ENCODE measurements around the gene TRAM2.

Gene TRAM2

DNA sequence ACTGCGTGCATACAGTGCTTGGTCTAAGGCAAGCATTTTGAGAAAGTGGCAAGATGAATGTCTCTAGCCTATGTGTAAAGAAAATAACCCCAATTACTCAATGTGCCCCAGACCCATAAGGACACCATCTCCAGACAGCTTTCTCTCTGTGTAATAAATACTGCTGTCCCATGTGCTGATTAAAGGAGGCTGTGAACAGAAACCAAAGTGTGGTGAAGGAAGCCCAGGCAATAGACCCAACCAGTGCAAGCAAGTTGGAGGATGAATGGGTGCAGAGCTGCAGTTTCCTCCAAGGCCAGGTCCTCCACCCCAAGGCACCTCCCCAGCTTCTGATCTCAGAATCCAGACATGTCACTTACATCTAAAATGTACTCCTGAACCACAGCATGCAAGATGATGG is 60.6 kb downstream of the TRAM2 start:
- Histone ChIP-seq H3K27ac (no peak overlapping the region), H3K4me3 (ENCODE audit: low read depth in 1 of 2, low read length in 1 of 2) (no peak overlapping the region), H3K36me3 (peaks cover 50% of the 10 kb centered on the region), H3K9me3 (no peaks in the 10 kb centered on the region), H3K27me3 (no peaks in the 10 kb centered on the region), H3K4me1 (ENCODE audit: control insufficient read depth in 1 of 2, insufficient read depth in 1 of 2, low read depth in 1 of 2, low read length in 1 of 2) (no peaks in the 10 kb centered on the region)
- TF ChIP-seq, protein P1, sequence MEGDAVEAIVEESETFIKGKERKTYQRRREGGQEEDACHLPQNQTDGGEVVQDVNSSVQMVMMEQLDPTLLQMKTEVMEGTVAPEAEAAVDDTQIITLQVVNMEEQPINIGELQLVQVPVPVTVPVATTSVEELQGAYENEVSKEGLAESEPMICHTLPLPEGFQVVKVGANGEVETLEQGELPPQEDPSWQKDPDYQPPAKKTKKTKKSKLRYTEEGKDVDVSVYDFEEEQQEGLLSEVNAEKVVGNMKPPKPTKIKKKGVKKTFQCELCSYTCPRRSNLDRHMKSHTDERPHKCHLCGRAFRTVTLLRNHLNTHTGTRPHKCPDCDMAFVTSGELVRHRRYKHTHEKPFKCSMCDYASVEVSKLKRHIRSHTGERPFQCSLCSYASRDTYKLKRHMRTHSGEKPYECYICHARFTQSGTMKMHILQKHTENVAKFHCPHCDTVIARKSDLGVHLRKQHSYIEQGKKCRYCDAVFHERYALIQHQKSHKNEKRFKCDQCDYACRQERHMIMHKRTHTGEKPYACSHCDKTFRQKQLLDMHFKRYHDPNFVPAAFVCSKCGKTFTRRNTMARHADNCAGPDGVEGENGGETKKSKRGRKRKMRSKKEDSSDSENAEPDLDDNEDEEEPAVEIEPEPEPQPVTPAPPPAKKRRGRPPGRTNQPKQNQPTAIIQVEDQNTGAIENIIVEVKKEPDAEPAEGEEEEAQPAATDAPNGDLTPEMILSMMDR (IDR thresholded peaks at IDR 0.05), result no peak

DNA sequence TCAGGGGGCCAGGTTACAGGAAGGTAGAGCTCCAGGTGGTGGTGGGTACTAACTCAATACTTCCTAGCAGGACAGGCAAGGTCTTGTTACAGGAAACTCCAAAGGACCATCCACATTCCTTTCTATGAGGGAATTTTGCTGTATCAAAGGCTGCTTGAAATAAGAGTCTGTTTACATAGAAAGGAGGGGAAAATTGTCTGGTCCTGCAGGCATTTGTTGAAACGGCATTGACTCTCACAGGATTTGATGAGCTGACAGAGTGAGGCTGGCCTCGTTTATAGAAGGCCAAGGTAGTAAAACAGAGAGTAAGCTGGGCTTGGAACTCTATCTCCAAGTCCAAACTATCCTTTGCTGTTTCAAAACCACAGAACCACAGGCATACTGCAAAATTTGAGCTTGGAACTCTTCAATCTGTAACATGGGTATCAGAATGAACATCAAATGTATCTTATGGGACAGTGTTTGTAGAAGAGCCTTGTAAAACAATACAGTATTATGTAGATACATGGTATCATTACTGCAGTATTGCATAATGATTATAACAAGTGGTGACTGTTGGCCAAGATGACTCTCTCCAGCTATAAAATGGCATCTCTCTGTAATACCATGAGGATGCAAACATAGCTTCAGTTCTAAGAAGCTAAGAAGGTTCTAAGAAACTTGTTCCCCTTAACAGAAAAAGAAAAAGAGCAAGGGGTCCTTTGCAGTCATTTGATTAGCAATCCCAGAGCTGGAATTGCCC is 61.5 kb downstream of the TRAM2 start:
- TF ChIP-seq, protein P1 (IDR thresholded peaks at IDR 0.05), result no peak
- Histone ChIP-seq H3K9me3 (no peaks in the 10 kb centered on the region), H3K4me3 (ENCODE audit: low read depth in 1 of 2, low read length in 1 of 2) (no peak overlapping the region), H3K4me1 (ENCODE audit: control insufficient read depth in 1 of 2, insufficient read depth in 1 of 2, low read depth in 1 of 2, low read length in 1 of 2) (no peaks in the 10 kb centered on the region), H3K27me3 (no peaks in the 10 kb centered on the region), H3K36me3 (peaks cover 57% of the 10 kb centered on the region), H3K27ac (no peak overlapping the region)

DNA sequence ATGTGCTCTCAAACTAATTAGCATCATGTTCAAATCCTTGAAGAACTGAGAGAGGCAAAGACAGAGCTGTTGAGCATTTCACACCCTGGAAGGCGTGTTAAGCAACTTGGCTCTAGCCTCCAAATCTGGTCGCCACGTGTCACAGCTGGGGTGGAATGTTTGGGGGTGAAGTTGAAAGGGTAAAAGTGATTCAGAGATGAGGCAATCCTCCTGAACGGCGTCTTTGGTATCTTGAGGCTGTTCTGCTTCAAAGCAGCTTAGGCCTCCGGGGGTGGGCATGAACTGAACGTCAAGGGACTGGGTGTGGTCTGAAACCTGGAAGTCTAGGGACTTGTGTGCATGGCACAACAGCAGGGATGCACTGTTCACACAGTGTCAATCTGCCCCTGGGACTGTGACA is 62.3 kb downstream of the TRAM2 start:
- no peaks in the 10 kb centered on the region for H3K27me3 ChIP-seq
- no peak overlapping the region for H3K4me3 ChIP-seq (ENCODE audit: low read depth in 1 of 2, low read length in 1 of 2)
- H3K27ac ChIP-seq, result no peak overlapping the region
- no peaks in the 10 kb centered on the region for H3K9me3 ChIP-seq
- no peaks in the 10 kb centered on the region for H3K4me1 ChIP-seq (ENCODE audit: control insufficient read depth in 1 of 2, insufficient read depth in 1 of 2, low read depth in 1 of 2, low read length in 1 of 2)
- peaks cover 61% of the 10 kb centered on the region for H3K36me3 ChIP-seq
- TF ChIP-seq, protein P1 (IDR thresholded peaks at IDR 0.05), result no peak

DNA sequence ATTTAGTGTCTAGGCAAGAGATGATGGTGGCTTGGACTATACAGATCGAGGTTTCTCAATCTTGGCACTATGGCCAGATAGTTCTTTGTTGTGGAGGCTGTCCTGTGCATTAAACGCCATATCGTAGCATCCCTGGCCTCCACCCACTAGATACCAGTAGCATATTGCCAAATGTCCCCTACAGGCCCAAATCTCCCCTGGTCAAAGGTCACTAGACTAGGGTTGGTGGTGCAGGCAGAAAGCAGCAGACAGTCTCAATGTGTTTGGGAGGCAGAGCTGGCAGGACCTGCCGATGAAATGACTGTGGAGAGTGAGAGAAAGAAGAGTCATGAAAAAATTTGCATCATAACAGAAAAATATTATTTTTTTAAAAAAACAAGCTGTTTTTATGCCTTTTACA is 63.0 kb downstream of the TRAM2 start:
- peaks cover 67% of the 10 kb centered on the region for H3K36me3 ChIP-seq

DNA sequence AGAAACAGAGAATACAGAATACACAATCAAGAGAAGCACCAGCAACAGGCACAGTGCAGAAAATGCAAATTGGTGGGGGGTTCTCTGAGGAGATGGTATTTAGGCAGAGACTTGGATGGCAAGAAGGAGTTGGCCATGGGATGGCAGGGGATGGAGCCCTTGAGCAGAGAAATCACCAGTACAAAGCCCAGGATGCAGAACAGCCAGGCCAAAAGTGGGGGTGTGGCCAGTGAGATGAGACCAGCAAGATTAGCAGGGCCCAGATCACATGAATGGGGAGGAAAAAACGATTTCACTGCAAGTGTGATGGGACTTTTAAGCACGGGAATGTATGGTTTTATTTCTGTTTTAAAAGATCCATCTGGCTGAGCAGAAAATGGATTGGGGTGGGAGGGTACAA is 63.4 kb downstream of the TRAM2 start:
- TF ChIP-seq, protein P1 (IDR thresholded peaks at IDR 0.05), result no peak
- Histone ChIP-seq H3K4me3 (ENCODE audit: low read depth in 1 of 2, low read length in 1 of 2) (no peak overlapping the region), H3K9me3 (no peaks in the 10 kb centered on the region), H3K27ac (no peak overlapping the region), H3K27me3 (no peaks in the 10 kb centered on the region), H3K36me3 (peaks cover 72% of the 10 kb centered on the region), H3K4me1 (ENCODE audit: control insufficient read depth in 1 of 2, insufficient read depth in 1 of 2, low read depth in 1 of 2, low read length in 1 of 2) (no peaks in the 10 kb centered on the region)

More for the DNA sequence above, 63.0 kb downstream of the TRAM2 start:
- no peak overlapping the region for H3K27ac ChIP-seq
- TF ChIP-seq, protein P1 (IDR thresholded peaks at IDR 0.05), result no peak
- H3K4me3 ChIP-seq (ENCODE audit: low read depth in 1 of 2, low read length in 1 of 2), result no peak overlapping the region
- no peaks in the 10 kb centered on the region for H3K27me3 ChIP-seq
- H3K4me1 ChIP-seq (ENCODE audit: control insufficient read depth in 1 of 2, insufficient read depth in 1 of 2, low read depth in 1 of 2, low read length in 1 of 2), result no peaks in the 10 kb centered on the region
- H3K9me3 ChIP-seq, result no peaks in the 10 kb centered on the region

All from neutrophil (primary cell).